HAP-1 (cell line): ENCODE data around the gene AK5.

Experiments
- DNase-seq, 2 experiments: peaks; one replicate each; pipeline ENCODE4 v3.0.0-alpha.2; 2016 to 2020; ENCODE audit warnings: low spot score in 2 of 2
- H3K27me3 ChIP-seq: fragments of 250-450 bp; sonication (Bioruptor Pico); 2 replicates; pipeline ENCODE4 v1.5.1; 2020; ENCODE audit warnings: low read depth, mild to moderate bottlenecking, moderate library complexity
- H3K36me3 ChIP-seq: fragments of 250-450 bp; sonication (Bioruptor Pico); replicated peaks from 2 replicates; pipeline ENCODE4 v1.5.1; 2020; ENCODE audit warnings: mild to moderate bottlenecking
- H3K4me1 ChIP-seq: fragments of 250-450 bp; sonication (Bioruptor Pico); 2 replicates; pipeline ENCODE4 v1.5.1; 2020; ENCODE audit warnings: mild to moderate bottlenecking
- H3K4me3 ChIP-seq: fragments of 250-450 bp; sonication (Bioruptor Pico); 2 replicates; pipeline ENCODE4 v1.5.1; 2020; ENCODE audit warnings: mild to moderate bottlenecking, moderate library complexity
- H3K9me3 ChIP-seq: fragments of 250-450 bp; sonication (Bioruptor Pico); 2 replicates; pipeline ENCODE4 v1.5.1; 2020; ENCODE audit warnings: mild to moderate bottlenecking, moderate library complexity
- in situ Hi-C: fragments of 300-500 bp; cut with MboI; formaldehyde crosslinking; loops from 3 replicates; pipeline ENCODE4 v1.14.3; 2020; ENCODE audit warnings: low sequenced_read_pairs, inconsistent platforms, mixed read lengths

Gene AK5

DNA sequence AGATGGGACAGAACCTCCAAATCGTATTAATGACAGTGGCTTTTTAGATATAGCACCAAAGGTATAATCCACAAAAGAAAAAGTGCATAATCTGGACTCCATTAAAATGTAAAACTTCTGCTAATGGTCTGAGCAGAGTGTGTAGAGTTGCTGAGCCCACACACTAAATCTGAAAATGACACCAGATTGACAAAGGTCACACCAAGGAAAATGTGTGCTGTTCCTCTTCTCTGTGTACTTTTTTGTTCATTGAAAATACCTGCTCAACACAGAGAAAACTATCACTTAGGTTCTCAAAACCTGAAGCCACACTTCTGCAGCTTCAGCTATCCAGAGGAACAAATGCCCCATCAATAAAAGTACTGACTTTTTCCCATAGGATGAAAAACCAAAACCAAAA lies 146.2 kb downstream of the AK5 start:
- H3K27me3 ChIP-seq = no peaks in the 10 kb centered on the region

DNA sequence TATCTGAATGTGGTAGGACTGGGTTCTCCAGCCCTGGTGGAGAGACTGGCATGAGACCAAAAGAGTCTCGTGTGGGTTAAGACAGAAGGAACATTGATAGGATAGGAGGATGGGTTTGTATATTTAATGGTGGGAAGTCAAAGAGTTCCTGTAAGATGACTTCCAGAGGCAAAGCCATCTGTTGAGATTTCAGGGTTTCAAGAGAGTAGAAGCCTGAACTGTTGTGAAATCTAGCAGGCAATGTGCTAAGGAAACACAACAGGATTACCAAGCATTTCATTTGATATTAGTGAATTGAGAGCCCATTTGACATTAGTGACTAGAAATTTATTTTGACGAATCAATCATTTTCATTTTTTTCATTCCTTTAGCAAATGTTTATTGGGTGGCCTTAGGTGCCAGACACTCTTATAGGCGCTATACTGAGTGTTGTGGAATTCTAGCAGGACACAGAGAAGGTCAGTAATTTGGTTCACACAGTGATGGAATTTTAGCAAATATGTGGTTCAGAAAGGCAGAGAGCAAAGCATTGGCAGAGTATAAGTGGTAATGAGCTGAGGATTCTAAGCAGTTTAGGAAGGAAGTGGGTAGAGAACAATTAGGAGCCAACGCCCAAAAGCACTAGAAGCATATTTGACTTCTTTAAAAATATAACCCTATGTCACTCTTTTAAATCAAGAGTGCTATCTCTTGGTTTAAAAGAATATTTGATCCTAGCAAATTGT lies 149.3 kb downstream of the AK5 start:
- Histone ChIP-seq H3K27me3 (no peaks in the 10 kb centered on the region), H3K9me3 (no peaks in the 10 kb centered on the region), H3K4me3 (no peak overlapping the region), H3K36me3 (no peaks in the 10 kb centered on the region), H3K4me1 (no peaks in the 10 kb centered on the region)
- no peak for DNase-seq
- in situ Hi-C loops = no loop called here

More for the DNA sequence above, 146.2 kb downstream of the AK5 start:
- H3K4me1 ChIP-seq = no peaks in the 10 kb centered on the region
- no peak for DNase-seq
- no peak overlapping the region for H3K4me3 ChIP-seq
- H3K36me3 ChIP-seq = no peaks in the 10 kb centered on the region
- H3K9me3 ChIP-seq = no peaks in the 10 kb centered on the region
- in situ Hi-C loops = no loop called here

DNA sequence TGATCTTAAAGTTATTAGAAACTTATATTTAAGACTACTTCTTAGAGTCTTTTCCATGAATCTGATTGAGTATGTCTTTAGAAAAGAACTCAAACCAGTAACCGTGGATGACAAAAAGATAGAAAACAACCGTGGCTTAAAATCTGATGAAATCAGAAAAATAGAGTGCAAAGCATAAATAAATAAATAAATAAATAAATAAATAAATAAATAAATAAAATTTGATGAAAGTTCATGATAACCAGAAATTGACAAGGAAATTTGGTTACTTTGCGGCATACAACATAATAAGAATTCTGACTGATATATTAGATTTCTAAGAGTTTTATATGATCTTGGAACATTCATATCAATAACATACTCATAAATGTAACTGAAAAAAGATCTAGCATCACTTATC lies 152.1 kb downstream of the AK5 start:
- in situ Hi-C loops = no loop called here
- Histone ChIP-seq H3K27me3 (peaks cover 5% of the 10 kb centered on the region), H3K4me3 (no peak overlapping the region), H3K36me3 (no peaks in the 10 kb centered on the region), H3K9me3 (no peaks in the 10 kb centered on the region), H3K4me1 (no peaks in the 10 kb centered on the region)
- DNase-seq = no peak

DNA sequence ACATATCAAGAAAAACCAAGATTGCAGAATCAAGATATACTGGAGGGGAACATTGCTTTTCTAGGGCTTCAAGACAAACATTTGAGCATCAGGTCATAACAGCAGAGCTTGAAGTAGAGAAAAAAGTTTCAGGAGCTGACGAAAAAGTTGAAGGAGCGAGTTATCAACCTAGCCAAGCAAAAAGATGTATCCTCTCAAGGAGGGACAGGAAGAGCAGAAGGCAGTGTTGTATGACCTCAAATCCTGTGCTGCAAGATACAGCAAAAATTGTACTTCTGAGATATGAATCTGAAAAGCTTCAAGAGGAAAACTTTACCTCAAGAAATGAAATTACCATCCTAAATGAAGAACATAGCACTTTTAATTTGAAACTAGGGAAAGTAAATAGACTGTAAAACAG lies 153.1 kb downstream of the AK5 start:
- no peak for DNase-seq
- Histone ChIP-seq H3K36me3 (no peaks in the 10 kb centered on the region), H3K9me3 (no peaks in the 10 kb centered on the region), H3K4me3 (no peak overlapping the region), H3K4me1 (no peaks in the 10 kb centered on the region), H3K27me3 (peaks cover 5% of the 10 kb centered on the region)
- in situ Hi-C loops = no loop called here

DNA sequence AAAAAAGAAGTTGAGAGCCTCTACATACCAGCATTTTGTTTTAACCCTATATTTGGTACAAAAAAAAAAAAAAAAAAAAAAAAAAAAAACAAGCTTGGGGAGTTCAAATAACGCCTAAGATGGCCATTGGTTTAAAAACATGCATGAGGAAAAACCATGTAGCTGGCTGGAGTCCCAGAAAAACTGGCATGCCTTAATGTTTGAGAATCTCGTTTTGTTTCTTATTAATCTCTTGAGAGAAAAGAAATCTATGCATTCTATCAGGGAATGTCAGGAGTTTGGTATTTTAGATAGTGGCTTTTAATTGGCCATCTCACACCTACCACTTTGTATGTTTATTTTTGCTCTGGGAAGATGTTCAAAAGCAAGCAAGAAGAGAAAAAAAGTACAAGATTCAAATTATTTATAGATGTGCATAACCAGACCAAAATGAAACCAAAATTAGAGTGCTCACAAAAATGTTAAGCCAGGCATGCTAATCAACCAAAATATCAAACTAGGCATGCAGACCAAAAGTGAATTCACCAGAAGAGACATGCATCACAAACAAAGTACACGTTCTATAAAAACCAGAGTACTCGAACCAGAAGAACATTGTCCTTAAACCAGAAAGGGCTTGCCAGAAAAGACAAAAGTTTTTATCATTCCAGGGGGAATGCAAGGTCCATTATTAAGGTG lies 156.6 kb downstream of the AK5 start:
- no peak for DNase-seq
- Histone ChIP-seq H3K4me3 (no peak overlapping the region), H3K9me3 (no peaks in the 10 kb centered on the region), H3K36me3 (no peaks in the 10 kb centered on the region), H3K4me1 (no peaks in the 10 kb centered on the region), H3K27me3 (peaks cover 5% of the 10 kb centered on the region)
- in situ Hi-C loops = no loop called here

DNA sequence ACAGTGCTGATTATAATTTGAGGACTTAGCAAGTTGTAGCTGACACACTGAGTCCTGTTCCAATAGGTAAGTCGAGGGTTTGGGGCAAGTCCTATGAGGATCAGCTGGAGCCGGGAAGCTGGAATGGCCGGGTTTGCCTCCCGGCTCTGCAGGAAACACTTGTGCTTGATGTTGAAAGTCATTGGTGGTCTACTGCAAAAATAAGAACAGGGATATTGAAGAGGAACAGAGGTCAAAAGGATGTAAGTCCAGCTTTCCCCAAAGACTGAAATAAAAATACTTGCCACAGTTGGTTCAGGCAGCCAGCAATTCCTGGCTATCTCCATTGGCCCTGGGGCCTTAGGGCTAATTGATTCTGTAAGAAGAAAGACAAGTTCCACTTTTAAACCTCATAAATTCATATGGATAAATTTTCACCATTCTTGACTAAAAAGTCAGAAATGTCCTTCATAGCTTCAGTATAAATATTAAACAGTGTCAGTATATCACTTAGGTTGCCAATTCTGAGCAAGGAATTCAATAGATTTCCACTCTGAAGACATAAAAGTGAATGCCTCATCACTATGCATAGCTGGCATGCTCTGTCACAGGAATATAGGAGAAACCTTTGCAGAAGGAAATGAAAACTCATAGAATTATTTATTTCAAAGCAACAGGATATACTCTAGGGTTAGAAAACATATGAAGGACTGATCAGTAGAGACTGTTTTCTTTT lies 165.2 kb downstream of the AK5 start:
- in situ Hi-C loops = no loop called here
- H3K27me3 ChIP-seq = no peaks in the 10 kb centered on the region
- H3K4me3 ChIP-seq = no peak overlapping the region
- H3K4me1 ChIP-seq = no peaks in the 10 kb centered on the region
- H3K9me3 ChIP-seq = no peaks in the 10 kb centered on the region
- H3K36me3 ChIP-seq = no peaks in the 10 kb centered on the region
- DNase-seq = no peak

DNA sequence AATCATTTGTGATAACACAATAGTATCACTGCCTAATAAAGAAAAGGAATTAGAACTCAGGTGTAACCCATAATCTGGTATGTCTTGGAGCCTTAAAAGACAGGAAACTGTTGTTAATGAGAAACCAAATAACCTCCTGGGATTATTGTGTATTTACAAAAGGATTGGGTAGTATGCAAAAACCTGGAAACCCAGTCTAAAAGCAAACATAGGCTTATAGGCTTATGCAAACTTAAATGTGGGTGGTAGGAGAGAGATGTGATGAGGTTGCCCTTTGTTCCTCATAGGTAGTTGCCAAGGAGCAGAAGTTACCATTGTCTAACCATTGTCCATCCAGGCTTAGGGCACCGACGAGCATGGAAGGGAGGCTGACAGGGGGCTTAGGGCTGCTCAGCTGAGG lies 165.8 kb downstream of the AK5 start:
- DNase-seq = no peak
- no peaks in the 10 kb centered on the region for H3K4me1 ChIP-seq
- H3K36me3 ChIP-seq = no peaks in the 10 kb centered on the region
- no peak overlapping the region for H3K4me3 ChIP-seq
- in situ Hi-C loops = no loop called here
- no peaks in the 10 kb centered on the region for H3K9me3 ChIP-seq
- peaks cover 6% of the 10 kb centered on the region; the same call in 1 of the 2 replicates for H3K27me3 ChIP-seq

DNA sequence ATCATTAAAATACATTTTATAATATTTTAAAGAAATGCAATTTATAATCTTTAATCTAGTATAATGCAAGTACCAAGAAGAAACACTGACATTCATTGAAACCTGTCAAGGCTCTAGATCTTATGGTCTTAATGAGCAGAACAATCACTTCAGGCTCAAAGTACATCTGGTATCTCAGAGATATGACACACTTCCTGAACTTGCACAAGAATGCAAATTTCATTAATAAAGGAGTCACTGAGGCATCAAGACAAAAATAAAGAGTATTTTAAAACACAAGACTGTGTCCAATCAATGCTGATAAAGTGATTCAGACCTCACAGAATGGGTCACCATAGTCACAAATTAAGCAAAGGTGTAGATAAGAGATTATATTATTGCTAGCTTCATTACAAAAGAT lies 178.1 kb downstream of the AK5 start:
- Histone ChIP-seq H3K36me3 (no peaks in the 10 kb centered on the region), H3K4me1 (no peaks in the 10 kb centered on the region), H3K9me3 (no peaks in the 10 kb centered on the region), H3K4me3 (no peak overlapping the region), H3K27me3 (no peaks in the 10 kb centered on the region)
- no peak for DNase-seq
- in situ Hi-C loops = no loop called here

DNA sequence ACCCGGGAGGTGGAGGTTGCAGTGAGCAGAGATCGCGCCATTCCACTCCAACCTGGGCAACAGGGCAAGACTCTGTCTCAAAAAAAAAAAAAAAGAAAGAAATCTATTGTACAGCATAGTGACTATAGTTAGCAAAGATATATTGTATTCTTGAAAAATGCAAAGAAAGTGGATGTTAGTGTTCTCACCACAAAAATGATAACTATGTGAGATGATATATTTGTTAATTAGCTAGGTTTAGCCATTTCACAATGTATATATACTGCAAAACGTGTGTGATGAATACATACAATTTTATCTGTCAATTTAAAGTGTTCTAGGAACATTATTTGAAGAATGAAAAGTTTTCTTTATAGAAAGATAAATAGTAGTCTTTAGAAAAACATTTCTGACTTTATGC lies 179.9 kb downstream of the AK5 start:
- Histone ChIP-seq H3K27me3 (0 out of 2 replicates have a peak, but pooled peaks cover 2% of the 10 kb centered on the region), H3K4me1 (no peaks in the 10 kb centered on the region), H3K36me3 (no peaks in the 10 kb centered on the region), H3K4me3 (no peak overlapping the region), H3K9me3 (no peaks in the 10 kb centered on the region)
- in situ Hi-C loops = no loop called here
- no peak for DNase-seq

DNA sequence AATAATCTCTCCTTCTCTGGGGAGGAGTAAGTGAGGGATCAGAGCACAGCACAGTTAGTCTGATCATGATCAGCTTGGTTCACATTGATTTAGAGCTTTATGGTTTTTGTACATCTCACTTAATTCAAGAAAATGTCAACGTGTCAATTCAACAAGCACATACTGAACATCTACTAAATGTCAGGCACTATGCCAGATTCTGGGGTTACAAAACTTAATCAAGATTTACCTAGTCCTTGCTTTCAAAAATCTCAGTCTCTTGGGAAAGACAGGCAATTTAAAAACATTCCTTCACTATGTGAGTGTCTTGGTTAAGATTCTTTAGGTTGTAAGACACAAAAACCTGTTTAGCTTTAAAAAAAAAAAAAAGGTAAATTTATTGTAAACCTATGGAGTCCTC lies 181.4 kb downstream of the AK5 start:
- in situ Hi-C loops = no loop called here

DNA sequence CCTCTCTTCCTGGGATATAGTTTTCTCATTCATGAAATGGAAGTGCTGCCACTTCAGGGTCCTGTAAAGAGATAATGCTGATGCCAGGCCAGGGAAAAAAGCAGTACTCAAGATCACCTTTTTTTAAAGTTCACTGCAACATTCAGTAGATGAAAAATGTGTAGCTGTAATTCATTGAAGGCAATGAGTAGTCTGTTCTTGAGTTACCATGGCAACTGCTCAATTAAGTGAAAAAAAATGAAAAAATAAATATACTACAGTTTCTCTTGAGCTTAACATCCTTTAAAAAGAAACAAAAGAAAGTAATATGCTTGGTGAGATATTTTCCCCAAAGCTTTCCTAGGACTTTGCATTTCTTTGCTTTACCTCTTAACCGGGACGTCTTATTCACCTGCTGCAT lies 183.3 kb downstream of the AK5 start:
- DNase-seq = no peak
- H3K36me3 ChIP-seq = no peaks in the 10 kb centered on the region
- H3K4me1 ChIP-seq = no peaks in the 10 kb centered on the region
- H3K27me3 ChIP-seq = 0 out of 2 replicates have a peak, but pooled peaks cover 2% of the 10 kb centered on the region
- no peaks in the 10 kb centered on the region for H3K9me3 ChIP-seq
- in situ Hi-C loops = no loop called here
- H3K4me3 ChIP-seq = no peak overlapping the region

More for the DNA sequence above, 181.4 kb downstream of the AK5 start:
- no peak for DNase-seq
- H3K36me3 ChIP-seq = no peaks in the 10 kb centered on the region
- no peaks in the 10 kb centered on the region for H3K9me3 ChIP-seq
- H3K4me1 ChIP-seq = no peaks in the 10 kb centered on the region
- H3K4me3 ChIP-seq = no peak overlapping the region
- 0 out of 2 replicates have a peak, but pooled peaks cover 2% of the 10 kb centered on the region for H3K27me3 ChIP-seq

DNA sequence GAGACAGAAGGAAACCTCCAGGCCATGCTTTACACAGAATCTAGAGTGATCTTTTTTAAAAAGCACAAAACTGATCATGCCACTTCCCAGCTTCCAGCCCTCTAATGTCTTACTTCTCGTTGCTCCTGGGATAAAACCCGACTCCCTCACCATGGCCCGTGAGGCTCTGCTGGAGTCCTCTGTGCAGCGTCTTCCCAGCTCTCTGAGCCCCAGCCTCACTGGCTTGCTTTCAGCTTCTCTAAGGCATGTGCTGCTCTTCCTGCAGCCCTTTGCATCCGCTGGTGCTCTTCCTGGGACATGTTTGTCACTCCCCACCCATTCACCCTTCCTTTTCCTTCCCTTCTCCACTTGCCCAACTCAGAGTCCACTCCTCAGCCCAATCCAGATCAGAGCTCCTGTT lies 184.1 kb downstream of the AK5 start:
- no peaks in the 10 kb centered on the region for H3K9me3 ChIP-seq
- DNase-seq = no peak
- no peaks in the 10 kb centered on the region for H3K36me3 ChIP-seq
- in situ Hi-C loops = no loop called here
- 0 out of 2 replicates have a peak, but pooled peaks cover 2% of the 10 kb centered on the region for H3K27me3 ChIP-seq
- no peaks in the 10 kb centered on the region for H3K4me1 ChIP-seq
- no peak overlapping the region for H3K4me3 ChIP-seq

DNA sequence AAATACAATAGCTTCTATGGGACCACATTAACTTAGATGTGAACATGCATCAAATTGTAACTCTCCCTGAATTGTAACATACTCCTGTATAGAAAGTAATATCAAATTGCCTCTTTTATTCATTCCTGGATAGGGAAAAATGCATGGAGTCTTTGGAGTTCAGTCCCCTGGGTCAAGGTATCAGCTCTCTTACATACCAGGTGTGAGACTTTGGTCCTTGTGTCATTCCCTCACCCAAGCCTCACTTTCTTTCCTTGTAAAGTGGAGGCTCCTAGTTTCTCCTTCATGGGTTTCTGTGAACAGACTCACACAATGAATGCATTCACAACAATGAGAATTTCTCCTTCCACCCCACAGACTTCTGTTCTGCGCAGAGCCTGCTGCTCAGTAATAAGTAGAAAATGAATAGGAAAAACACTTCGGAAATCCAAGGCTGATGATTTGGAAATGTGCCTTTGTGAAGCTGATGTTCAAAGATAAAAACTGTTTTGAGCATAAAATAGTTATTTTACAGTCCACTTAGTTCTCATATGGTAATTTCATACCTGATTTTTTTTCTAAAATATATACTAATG lies 185.3 kb downstream of the AK5 start:
- no peak for DNase-seq
- in situ Hi-C loops = no loop called here
- no peaks in the 10 kb centered on the region for H3K9me3 ChIP-seq
- no peak overlapping the region for H3K4me3 ChIP-seq
- H3K36me3 ChIP-seq = no peaks in the 10 kb centered on the region
- 0 out of 2 replicates have a peak, but pooled peaks cover 2% of the 10 kb centered on the region for H3K27me3 ChIP-seq
- H3K4me1 ChIP-seq = no peaks in the 10 kb centered on the region

DNA sequence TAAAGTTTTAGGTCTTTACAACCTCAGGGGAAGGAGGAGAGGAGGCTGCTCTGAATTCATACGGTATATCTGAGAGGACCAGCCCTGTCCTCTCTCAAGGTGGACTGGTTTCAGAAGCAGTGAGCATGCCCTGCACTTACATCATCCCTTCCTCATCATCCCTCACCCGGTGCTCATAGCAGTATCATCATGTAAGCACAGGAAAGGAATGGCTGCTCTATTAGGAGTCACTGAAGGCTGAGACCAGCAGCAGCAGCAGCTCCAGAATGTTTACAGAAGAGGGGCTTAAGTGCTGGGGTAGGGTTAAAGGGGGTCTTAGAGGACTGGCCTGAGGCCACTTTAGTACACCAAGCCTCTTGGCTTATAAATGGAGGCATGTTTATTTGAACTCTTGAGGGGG lies 185.9 kb downstream of the AK5 start:
- H3K9me3 ChIP-seq = no peaks in the 10 kb centered on the region
- H3K36me3 ChIP-seq = no peaks in the 10 kb centered on the region
- no peak overlapping the region for H3K4me3 ChIP-seq
- no peaks in the 10 kb centered on the region for H3K4me1 ChIP-seq
- H3K27me3 ChIP-seq = 0 out of 2 replicates have a peak, but pooled peaks cover 2% of the 10 kb centered on the region
- DNase-seq = no peak
- in situ Hi-C loops = no loop called here
